GM18520 (cell line): Measurements from ENCODE around the gene DERA.
"Not testable (repeated sequence)": the region's sequence is repeated elsewhere in the genome, so short reads cannot be mapped to it uniquely, and the experiment has no call there.

Source experiments
- ATAC-seq: cut with Tn5 transposase; IDR thresholded peaks from one replicate; pipeline ENCODE4 v1.9.1; 2021; ENCODE audit not compliant: unreplicated experiment

DERA gene

GRCh38 chr12:15910864-15911721 is at the start of gene DERA:
DERA (plus strand) TSS chr12:15911332; CDS start chr12:15911384, 52 bp downstream.
- ATAC-seq: peak; percentile 82

DNA sequence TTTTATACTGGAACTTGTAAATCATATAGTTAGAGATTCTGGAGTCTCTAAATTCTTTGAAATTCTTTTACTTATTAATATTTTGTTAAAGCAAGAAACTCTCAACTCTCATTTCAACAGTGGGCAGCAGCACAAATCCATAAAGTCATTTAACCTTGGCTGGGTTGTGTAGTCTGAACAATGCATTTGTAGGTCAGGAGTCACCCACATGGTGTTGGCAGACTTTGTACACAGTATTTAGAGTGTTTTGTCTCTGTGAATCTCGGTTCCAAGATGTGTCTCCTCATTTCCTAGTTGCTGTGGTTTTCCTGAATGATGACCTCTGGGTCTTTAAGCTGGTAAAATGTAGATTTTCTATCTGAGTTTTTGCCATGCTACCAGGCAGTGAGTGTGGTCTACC is 49.7 kb upstream of the DERA start:
- ATAC-seq: no peak

DNA sequence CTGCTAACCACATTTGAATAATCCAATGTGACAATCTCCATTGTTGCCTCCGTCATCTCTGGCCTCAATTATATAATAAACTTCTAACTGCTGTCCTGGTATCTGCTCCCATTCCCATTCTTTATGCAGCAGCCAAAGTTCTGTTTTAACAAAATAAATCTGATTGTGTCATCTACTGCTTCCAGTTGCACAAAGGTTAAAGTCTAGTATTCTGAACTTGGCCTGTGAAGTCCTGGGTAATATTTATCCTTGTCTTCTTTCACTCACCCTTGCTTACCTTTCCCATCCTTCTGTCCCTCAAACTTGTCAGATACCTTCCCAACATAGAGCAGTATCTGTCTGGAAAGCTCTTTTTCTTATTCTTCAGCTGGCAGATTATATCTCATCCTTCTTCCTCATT is 48.3 kb upstream of the DERA start:
- ATAC-seq: no peak

DNA sequence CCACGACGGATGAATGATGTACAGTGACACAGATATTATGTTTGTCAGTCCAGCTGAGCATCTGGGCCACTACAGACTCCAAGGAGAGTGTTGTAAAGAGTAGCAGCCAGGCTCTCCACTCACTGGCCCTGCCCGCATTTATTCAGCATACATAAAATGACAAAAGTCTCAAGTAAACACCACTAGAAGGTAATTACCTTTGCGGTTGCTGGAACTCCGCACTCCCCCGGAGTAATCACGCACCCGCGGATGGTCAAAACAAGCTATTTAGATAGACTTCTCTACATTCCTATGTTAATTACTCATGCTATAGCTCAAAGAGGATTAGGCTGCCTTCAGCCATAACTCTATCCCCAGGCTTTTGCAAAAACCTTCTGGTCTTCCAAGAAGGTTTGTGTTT is 47.8 kb upstream of the DERA start:
- no peak for ATAC-seq

DNA sequence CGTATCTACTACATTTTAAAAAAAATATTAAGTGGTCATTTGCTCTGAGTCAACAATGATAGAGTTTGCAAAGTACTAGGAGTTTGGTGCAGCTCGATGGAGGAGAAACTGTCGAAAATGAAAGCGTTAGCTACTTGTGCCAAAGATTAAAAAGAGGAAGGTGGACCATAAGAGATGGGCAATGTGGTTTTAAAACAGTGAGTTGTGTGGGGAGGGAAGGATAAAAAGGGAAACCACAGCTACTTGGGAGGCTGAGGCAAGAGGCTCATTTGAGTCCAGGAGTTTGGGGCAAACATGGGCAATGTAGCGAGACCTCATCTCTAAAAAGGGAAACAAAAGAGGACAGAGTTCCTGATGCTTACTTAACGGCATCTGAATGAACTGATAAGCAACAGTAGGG is 47.1 kb upstream of the DERA start:
- ATAC-seq: peak; percentile 72

DNA sequence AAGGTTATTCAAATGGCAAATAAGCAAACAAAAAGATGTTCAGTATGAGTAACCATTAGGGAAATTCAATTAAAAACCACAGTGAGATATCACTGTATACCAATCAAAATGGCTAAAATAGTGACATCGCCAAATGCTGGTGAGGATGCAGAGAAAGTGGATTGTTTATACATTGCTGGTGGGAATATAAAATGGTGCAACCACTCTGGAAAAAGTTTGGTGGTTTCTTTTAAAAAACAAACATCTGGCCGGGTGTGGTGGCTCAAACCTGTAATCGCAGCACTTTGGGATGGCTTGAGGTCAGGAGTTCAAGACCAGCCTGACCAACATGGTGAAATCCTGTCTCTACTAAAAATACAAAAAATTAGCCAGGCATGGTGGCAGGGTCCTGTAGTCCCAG is 42.9 kb upstream of the DERA start:
- ATAC-seq: no peak

DNA sequence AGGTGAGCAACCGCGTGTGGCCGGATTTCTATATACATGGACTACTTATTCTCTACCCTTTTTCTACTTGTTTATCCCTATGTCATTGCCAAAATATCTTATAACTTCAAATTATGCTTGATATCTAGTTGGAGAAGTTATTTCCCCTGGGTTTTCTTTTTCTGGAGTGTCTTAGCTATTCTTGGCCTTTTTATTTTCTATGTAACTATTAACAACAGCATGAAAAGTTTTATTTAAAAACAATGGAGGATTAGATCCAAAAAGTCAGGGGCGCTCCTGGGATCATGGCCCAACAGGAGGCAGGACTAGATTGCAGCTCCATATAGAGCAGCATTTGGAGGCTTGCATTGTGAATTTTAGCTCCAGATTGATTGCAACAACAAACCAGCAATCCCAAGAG is 37.6 kb upstream of the DERA start:
- ATAC-seq: no peak

GRCh38 chr12:15874556-15875145 is 36.5 kb upstream of the DERA start:
- not testable (repeated sequence) for ATAC-seq

DNA sequence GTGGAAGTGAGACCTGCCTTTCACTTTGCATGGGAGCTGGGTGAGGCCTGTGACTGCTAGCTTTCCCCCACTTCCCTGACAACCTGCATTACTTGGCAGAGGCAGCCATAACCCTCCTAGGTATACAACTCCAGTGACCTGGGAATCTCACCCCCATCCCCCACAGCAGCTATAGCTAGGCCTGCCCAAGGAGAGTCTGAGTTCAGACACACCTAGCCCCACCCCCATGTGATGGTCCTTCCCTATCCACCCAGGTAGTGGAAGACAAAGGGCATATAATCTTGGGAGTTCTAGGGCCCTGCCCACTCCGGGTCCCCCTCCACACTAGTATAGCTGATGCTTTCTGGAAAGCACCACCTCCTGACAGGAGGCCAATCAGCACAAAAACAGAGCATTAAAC is 35.3 kb upstream of the DERA start:
- no peak for ATAC-seq

DNA sequence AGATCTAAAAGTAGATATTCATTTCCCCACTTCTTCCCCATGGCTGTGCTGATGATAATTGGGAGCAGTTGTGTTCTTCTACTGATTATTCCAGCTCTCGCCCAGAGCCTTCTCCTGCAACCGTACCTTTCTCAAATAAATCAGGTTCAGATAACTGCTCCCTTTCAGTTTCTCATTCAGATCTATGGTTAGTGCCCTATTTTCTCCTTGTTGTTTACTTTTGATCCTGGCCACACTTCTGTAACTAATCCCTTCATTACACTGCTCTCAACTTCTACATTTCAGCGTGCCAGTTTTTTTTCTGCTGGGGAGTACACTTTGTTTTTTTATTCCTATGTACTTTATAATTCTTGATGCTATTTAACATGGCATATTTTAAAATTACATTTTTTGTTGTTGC is 31.7 kb upstream of the DERA start:
- no peak for ATAC-seq

DNA sequence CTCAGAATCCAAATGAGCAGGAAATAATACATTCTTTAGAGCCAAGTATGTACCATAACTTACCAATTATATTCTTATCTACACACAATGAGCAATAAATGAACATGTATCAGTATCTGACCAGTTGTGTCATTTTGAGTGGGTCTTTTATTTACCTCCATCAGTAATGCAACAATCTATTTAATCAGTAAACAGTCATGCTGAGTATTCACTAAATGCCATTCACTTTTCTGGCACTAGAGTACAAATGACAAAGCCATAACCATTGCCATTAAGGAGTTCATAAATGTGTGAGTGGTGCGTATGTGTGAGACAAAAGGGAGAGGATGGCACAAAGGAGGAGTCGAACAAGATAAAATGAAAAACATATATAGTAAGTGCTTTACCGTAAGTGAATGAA is 30.4 kb upstream of the DERA start:
- ATAC-seq: no peak

DNA sequence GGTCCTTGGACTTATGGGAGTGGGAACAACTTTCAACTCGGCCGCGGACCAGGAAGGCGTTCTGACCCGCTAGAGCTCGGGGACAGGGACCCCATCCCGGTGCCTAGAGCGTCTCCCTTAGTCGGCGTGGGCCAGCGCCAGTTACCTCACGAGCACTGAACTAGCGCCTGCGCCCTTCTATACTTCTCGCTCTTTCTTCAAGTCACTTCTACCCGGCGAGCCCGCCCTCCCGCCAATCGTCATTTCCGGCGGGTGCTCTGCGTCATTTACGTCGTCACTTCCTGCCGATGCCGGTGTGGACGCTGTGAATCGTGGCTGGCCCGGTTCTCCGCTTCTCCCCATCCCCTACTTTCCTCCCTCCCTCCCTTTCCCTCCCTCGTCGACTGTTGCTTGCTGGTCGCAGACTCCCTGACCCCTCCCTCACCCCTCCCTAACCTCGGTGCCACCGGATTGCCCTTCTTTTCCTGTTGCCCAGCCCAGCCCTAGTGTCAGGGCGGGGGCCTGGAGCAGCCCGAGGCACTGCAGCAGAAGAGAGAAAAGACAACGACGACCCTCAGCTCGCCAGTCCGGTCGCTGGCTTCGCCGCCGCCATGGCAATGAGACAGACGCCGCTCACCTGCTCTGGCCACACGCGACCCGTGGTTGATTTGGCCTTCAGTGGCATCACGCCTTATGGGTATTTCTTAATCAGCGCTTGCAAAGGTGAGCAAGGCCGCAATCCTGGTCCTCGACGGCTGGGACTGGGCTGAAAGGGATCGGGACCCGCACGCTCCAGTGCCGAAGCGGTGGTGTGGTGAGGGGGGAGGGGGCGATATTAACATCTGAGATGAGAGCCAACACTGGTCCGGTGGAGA is 28.8 kb upstream of the DERA start, which contains the start of gene STRAP:
STRAP (plus strand) TSS at position 270 of the 854 bp plus-strand sequence; CDS start at position 591, 321 bp downstream.
- ATAC-seq: peak; percentile 96

- no peak for ATAC-seq
Measured at GRCh38 chr12:15883536-15883935, 27.6 kb upstream of the DERA start.

- ATAC-seq: no peak
Measured at GRCh38 chr12:15886372-15887042, 24.6 kb upstream of the DERA start.

- ATAC-seq: no peak
Measured at GRCh38 chr12:15887043-15887817, 23.9 kb upstream of the DERA start.

- no peak for ATAC-seq
Measured at GRCh38 chr12:15892645-15893259, 18.4 kb upstream of the DERA start.

DNA sequence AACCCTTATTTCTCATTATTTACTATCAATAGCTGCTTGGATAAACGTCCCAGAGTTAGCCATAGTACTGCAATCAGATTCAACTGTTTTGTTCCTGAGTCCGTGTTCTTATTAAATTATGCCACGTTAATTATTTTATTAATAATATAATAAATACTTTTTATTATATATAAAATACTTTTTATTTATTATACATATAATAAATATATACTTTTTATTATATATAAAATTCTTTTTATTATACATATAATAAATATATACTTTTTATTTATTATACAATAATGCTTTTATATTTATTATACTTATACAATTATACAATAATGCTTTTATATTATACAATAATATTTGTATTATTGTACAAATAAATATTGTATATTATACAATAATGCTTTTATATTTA is 17.9 kb upstream of the DERA start:
- no peak for ATAC-seq

DNA sequence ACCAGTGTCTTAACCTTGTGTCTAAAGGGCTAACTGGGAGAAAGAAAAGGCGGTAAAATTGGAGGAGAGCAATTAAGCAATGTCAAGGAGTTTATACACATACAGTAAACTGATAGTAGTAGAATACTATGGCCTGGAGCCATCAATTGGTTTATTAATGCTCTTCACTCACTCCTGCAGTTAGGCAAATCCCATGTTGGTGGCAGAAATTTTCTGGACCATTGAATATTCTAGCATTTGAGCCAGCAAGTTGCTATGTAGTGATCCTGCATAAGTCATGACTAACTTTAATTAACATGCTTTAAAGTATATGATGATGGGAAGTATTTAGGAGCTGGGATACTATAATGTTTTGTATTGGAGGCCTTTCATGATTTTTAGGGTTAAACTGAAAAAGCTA is 14.3 kb upstream of the DERA start:
- ATAC-seq: no peak

DNA sequence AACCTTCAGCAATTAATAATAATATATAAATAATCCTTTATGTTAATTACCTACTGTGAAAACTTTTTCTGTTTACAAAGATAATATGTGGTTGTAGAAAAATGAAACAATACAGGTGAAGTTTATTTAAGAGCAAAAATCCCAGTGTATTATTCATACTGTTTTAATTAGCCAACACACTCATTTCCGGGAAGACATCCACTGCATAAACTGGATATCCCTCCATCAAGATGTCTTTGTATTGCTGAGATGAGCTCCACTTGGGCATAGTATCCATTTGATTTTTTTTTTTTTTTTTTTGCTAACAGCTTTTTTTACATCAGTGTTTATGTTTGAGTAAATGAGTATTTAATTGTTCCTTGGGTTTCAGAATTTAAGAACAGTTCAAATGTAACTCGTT is 13.7 kb upstream of the DERA start:
- ATAC-seq: no peak
